ENCODE data around the gene CSRP1. TPM values are rescaled to one million over a fixed set of nuclear protein-coding genes. Genes with fewer than 3 reads are reported as not detected.

Gene CSRP1
- total and polyA plus RNA-seq, 2 donors (not counting 1 experiment from before 2014, with no cell fraction given): 23.8 to 36.7 TPM

- ChIA-PET POLR2A (interaction anchor here (1.1 kb wide), 1 partner anchor 24 kb away, joined by 4 read pairs; no protein-coding TSS in a partner anchor), CTCF (interaction anchor here (1.0 to 2.0 kb wide), 3 partner anchors 10 to 28 kb away, joined by 3 to 12 read pairs (median 3); no protein-coding TSS in a partner anchor)
- Histone ChIP-seq H3K27ac (ENCODE audit: low read length in 2 of 2) (peak overlapping the region in 1 of 2 donors; percentile 67), H2AFZ (ENCODE audit: insufficient read depth, low read depth, low read length, poor library complexity, severe bottlenecking) (peak overlapping the region; percentile 92), H4K20me1 (ENCODE audit: control insufficient read depth, insufficient read depth, low read length, poor library complexity, severe bottlenecking) (no peaks in the 10 kb centered on the region), H3K36me3 (replicated peaks in 1 of 2; ENCODE audit: control extremely low read depth in 1 of 2, control insufficient read depth in 1 of 2, extremely low read depth in 1 of 2, insufficient read depth in 2 of 2, low read length in 1 of 2) (no peaks in the 10 kb centered on the region), H3K4me3 (ENCODE audit: control extremely low read depth in 1 of 5, extremely low read depth in 1 of 5, insufficient read depth in 1 of 5, low read depth in 2 of 5, low read length in 4 of 5) (peak overlapping the region in 4 of 5 experiments; percentile 65 to 87 (median 75)), H3K4me1 (ENCODE audit: control insufficient read depth in 2 of 2, insufficient read depth in 2 of 2, low read length in 2 of 2) (peaks cover 20 to 26% of the 10 kb centered on the region in 2 donors), H3K9ac (ENCODE audit: low read length) (peak overlapping the region; percentile 84), H3K79me2 (ENCODE audit: control insufficient read depth, insufficient read depth, low read length) (peaks cover 23% of the 10 kb centered on the region), H3K9me3 (ENCODE audit: control extremely low read depth in 1 of 3, control insufficient read depth in 2 of 3, insufficient read depth in 1 of 3, low read length in 2 of 3) (no peaks in the 10 kb centered on the region), H3K27me3 (replicated peaks in 1 of 4; ENCODE audit: control extremely low read depth in 1 of 4, control insufficient read depth in 3 of 4, insufficient read depth in 4 of 4, low read length in 3 of 4) (no peaks in the 10 kb centered on the region), H3K4me2 (replicated peaks; ENCODE audit: low read depth, low read length, poor library complexity, severe bottlenecking) (peak overlapping the region; percentile 98)
- WGBS (ENCODE audit: insufficient coverage): 82% methylated on average over 3 of the region's 3 CpGs
- intact Hi-C loops (cut with micrococcal nuclease): loop anchor here (1.0 to 5.0 kb wide), 2 partner anchors 24 to 656 kb away; partner anchors contain the start of gene PTPN7
- TF ChIP-seq CTCF (IDR thresholded peaks at IDR 0.05) (no peak), EZH2 (IDR thresholded peaks at IDR 0.05; ENCODE audit: borderline replicate concordance, insufficient read depth, low read depth, low read length, poor library complexity, severe bottlenecking) (no peak)
- DNase-seq: no peak
- H3K4me3 Mint-ChIP-seq: peak overlapping the region; percentile 94
- peak overlapping the region; percentile 83 for H3K27ac Mint-ChIP-seq
- no peak for ATAC-seq (ENCODE audit: low read depth)
- no peaks in the 10 kb centered on the region for H3K9me3 Mint-ChIP-seq (ENCODE audit: insufficient read depth)
- H3K27me3 Mint-ChIP-seq: no peaks in the 10 kb centered on the region
- H3K4me1 Mint-ChIP-seq: peaks cover 32% of the 10 kb centered on the region
Measured at GRCh38 chr1:201506092-201506491, 831 bp downstream of the CSRP1 start.

DNA sequence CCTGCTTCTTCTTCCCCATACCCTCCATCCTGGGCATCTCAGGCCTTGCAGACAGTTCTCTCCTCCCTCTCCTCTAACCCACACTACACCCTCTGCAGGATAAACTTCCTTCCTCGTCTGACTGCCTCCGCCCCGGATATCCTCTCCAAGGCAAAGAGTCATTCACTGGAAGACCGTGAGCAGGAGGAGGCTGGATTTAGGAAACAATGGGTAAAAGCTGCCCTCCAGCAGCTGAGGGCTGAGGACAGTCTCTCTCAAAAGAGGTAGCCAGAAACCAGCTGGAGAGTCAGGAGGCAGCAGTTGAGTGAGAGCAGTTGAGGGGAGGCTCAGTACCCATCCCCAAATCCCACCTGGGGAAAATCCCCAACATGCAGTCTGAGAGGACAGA is 1.4 kb downstream of the CSRP1 start:
- peaks cover 29% of the 10 kb centered on the region for H3K79me2 ChIP-seq (ENCODE audit: control insufficient read depth, insufficient read depth, low read length)
- ChIA-PET POLR2A (no interaction called here), CTCF (interaction anchor here (1.0 to 2.0 kb wide), 4 partner anchors 12 to 27 kb away, joined by 3 to 12 read pairs (median 3); no protein-coding TSS in a partner anchor)
- no peak overlapping the region for H3K27ac ChIP-seq (ENCODE audit: low read length in 2 of 2)
- Mint-ChIP-seq H3K4me3 (peak overlapping the region; percentile 94), H3K27ac (peak overlapping the region; percentile 10), H3K9me3 (ENCODE audit: insufficient read depth) (no peaks in the 10 kb centered on the region), H3K27me3 (no peaks in the 10 kb centered on the region), H3K4me1 (peaks cover 32% of the 10 kb centered on the region)
- no peaks in the 10 kb centered on the region for H3K27me3 ChIP-seq (replicated peaks in 1 of 4; ENCODE audit: control extremely low read depth in 1 of 4, control insufficient read depth in 3 of 4, insufficient read depth in 4 of 4, low read length in 3 of 4)
- no peaks in the 10 kb centered on the region for H3K9me3 ChIP-seq (ENCODE audit: control extremely low read depth in 1 of 3, control insufficient read depth in 2 of 3, insufficient read depth in 1 of 3, low read length in 2 of 3)
- H3K4me3 ChIP-seq (ENCODE audit: control extremely low read depth in 1 of 5, extremely low read depth in 1 of 5, insufficient read depth in 1 of 5, low read depth in 2 of 5, low read length in 4 of 5): no peak overlapping the region
- H4K20me1 ChIP-seq (ENCODE audit: control insufficient read depth, insufficient read depth, low read length, poor library complexity, severe bottlenecking): no peaks in the 10 kb centered on the region
- ATAC-seq (ENCODE audit: low read depth): no peak
- no peaks in the 10 kb centered on the region for H3K36me3 ChIP-seq (replicated peaks in 1 of 2; ENCODE audit: control extremely low read depth in 1 of 2, control insufficient read depth in 1 of 2, extremely low read depth in 1 of 2, insufficient read depth in 2 of 2, low read length in 1 of 2)
- peak overlapping the region; percentile 98 for H3K4me2 ChIP-seq (replicated peaks; ENCODE audit: low read depth, low read length, poor library complexity, severe bottlenecking)
- WGBS (ENCODE audit: insufficient coverage): no CpG with 5 or more reads among the region's 4 CpGs
- H3K4me1 ChIP-seq (ENCODE audit: control insufficient read depth in 2 of 2, insufficient read depth in 2 of 2, low read length in 2 of 2): peaks cover 20 to 25% of the 10 kb centered on the region in 2 donors
- no peak for DNase-seq
- no peak overlapping the region for H2AFZ ChIP-seq (ENCODE audit: insufficient read depth, low read depth, low read length, poor library complexity, severe bottlenecking)
- intact Hi-C loops (cut with micrococcal nuclease): loop anchor here (5.0 kb wide), 1 partner anchor 657 kb away; the partner anchor contains the start of gene PTPN7
- TF ChIP-seq CTCF (IDR thresholded peaks at IDR 0.05) (no peak), EZH2 (IDR thresholded peaks at IDR 0.05; ENCODE audit: borderline replicate concordance, insufficient read depth, low read depth, low read length, poor library complexity, severe bottlenecking) (no peak)
- no peak overlapping the region for H3K9ac ChIP-seq (ENCODE audit: low read length)
